Activated naive CD8-positive, alpha-beta T cell treated with anti-CD3 and anti-CD28 coated beads, Interleukin-2, amount 50 U/mL, for 16 hours (primary cell): ENCODE results near the gene TRIM71.
"Not testable (repeated sequence)": the region's sequence is repeated elsewhere in the genome, so short reads cannot be mapped to it uniquely, and the experiment has no call there.

ENCODE experiments used
- DNase-seq: peaks from one replicate; pipeline ENCODE4 v3.0.0-alpha.2; 2020; ENCODE audit warnings: low read depth, low spot score

The TRIM71 gene

DNA sequence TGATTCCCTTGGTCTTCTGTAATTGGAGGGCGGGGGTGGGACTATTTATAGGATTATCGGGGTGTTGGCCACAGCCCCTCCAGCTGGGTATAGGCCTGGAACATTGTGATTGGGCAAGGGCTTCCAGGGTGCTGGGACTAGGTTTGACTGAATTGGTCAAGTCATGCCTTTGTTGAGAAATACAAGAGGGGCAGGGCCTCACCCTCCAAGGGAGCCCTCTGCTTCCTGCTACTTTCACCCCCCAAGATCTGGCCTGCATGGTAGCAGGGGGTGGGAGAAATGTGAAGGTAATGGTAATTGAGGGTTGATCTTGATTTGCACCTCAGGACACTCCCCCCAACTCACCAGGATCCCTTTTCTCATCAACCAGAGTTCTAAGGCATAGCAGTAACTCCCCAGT lies 25.2 kb downstream of the TRIM71 start:
- no peak for DNase-seq

DNA sequence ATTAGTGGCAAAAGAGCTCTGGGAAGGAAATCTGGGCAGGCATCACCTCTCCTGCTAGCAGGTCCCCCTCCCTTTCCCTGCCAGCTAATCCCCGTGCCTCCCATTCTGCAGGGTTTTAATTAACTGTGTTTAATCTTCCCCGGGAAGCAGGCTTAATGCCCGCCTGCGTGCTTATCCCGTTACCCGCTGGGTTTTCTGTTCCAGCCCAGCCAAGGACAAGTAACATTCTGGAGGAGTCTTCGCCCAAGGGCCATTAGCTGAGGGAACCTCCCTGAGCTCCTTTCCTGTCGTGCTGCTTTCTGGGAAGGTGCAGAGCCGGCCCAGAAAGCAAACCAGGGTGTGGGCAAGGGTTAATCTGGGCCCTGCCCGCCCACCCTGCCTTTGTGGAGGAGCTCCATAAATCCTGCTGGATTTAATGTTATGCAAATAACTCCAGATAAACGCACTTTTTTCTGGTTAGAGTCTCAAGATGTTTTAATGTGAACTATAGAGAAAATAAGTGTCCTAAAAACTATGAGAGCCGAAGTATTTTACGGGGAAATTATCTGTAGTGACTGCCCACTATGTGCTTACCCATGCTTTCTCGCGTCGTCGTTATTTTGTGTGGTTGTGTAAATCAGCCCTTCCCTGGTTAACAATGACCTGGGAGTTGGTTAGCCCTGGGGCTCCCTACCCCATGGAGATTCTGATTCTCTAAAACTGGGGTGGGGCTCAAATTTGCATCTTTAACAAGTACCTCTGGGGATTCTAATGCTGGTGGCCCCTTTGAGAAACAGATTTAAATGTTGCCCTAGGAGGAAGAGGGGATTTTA lies 25.9 kb downstream of the TRIM71 start:
- no peak for DNase-seq

DNA sequence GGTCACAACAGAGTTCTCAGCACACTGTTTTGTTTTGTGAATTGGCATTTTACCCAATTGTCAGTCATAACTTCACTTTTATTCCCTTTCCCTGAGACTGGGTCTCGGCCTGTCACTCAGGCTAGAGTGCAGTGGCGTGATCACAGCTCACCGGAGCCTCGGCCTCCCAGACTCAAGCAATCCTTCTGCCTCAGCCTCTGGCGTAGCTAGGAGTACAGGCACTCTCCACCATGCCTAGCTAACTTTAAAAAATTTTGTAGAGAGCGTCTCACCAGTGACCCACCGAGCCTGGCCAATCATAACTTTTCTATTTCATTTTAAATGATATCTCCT lies 26.5 kb downstream of the TRIM71 start:
- no peak for DNase-seq

DNA sequence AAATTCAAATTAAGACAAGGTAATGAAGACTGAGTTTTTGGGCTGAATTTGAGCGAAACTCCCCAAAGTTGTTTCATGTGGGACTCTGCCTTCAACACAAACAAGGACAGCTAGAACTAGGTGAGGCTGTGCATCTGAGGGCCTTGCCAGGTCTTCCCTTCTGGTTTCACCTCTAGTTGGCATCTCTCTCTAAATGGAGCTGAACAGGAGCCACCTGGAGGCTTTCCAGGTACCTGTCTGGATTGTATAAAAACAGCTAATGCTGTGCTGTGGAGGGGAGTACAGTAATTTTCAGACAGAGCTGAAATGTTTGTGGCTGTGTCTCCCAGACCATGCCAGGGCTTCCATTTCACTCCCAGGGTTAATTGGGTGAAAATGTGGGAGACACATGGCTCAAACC lies 27.1 kb downstream of the TRIM71 start:
- DNase-seq, result no peak

- not testable (repeated sequence) for DNase-seq
Observed at GRCh38 chr3:32845546-32845945, 27.7 kb downstream of the TRIM71 start.

GRCh38 chr3:32847045-32847444 lies 29.2 kb downstream of the TRIM71 start:
- not testable (repeated sequence) for DNase-seq

GRCh38 chr3:32847528-32847927 lies 29.7 kb downstream of the TRIM71 start:
- no peak for DNase-seq

GRCh38 chr3:32848215-32848614 lies 30.4 kb downstream of the TRIM71 start:
- no peak for DNase-seq

- no peak for DNase-seq
Observed at GRCh38 chr3:32849046-32849445, 31.2 kb downstream of the TRIM71 start.

- DNase-seq, result no peak
Observed at GRCh38 chr3:32850226-32850625, 32.4 kb downstream of the TRIM71 start.

GRCh38 chr3:32850636-32851035 lies 32.8 kb downstream of the TRIM71 start:
- no peak for DNase-seq

DNA sequence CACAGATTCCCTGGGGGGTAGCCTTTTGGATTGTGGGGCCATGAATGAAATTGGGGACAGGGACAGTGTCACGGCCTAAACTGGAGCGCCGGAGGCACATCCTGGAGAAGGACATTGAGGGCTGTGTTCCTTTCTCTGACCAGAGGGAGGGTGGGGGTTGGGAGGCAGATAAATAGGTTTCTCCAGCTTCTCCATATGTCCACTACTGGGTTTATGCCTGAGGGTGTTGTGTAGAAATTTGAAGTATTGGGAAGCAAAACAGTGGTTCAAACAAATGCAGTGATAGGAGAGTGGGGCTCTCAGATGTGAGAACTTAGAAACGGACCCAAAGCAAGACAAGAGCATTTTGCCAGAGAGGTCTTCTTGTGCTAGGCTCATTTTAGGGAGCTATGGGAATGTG lies 34.3 kb downstream of the TRIM71 start:
- DNase-seq, result no peak

GRCh38 chr3:32855350-32855953 lies 37.7 kb downstream of the TRIM71 start:
- no peak for DNase-seq

GRCh38 chr3:32856355-32856889 lies 38.6 kb downstream of the TRIM71 start:
- DNase-seq, result no peak

- DNase-seq, result no peak
Observed at GRCh38 chr3:32856901-32857507, 39.2 kb downstream of the TRIM71 start.

DNA sequence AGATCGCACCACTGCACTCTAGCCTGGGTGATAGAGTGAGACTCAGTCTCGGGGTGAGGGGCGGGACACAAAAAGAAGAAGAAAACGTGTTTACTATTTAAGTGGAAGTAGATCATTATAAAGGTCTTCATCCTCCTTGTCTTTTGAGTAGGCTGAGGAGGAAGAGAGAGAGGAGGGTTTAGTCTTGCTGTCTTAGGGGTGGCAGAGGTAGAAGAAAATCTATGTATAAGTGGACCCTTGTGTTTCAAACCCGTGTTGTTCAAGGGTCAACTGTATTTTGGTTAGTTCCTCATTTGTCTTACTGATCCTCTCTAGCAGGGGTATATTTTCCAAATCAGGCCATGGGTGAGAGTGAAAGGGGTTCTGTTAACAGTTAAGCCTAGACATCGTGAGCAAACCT lies 40.1 kb downstream of the TRIM71 start:
- no peak for DNase-seq

DNA sequence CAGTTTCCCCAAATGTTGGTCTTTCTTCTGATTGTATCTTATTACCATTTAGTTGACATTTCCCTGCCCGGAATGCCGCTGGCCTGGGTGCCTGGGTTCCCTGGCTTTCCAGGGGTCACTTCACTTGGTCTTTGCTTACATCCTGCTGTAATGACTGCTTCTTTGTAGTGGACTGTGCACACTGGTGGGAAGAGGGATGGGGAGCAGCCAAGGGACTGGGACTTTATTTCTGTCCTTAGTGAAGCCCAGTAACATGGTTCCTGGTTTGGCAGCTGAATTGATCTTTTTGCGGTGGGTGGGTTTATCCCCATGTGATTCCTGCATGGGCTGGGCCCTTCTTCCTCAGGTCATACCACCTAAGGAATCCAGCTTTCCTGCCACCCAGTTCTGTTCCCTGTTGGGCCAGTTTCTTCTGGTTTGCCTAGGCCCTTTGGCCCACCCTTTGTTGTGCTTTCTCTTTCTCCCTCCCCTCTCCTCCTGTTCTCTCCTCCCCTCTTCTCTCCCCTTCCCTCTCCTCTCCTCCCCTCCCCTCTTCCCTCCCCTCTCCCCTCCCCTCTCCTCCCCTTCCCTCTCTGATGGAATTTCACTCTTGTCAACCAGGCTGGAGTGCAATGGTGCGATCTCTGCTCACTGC lies 41.9 kb downstream of the TRIM71 start:
- no peak for DNase-seq

DNA sequence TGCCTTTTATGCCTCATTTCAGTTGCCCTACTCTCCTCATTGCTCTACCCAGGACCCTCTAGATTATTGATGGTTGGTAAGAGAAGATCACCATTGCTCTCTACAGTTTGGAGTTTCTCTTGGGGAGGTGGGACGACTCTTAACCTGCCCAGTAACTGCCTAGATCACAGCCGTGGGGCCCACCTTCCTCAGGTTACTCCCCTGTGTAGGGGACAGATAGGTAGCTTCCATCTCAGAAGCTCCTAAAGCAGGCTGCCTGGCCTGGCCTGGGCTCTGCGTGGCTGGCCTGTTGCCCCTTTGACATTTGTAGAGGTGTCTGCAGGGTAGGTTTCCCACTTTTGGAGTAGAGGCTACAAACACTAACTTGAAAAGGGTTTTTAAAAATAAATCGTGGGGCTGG lies 42.7 kb downstream of the TRIM71 start:
- no peak for DNase-seq

DNA sequence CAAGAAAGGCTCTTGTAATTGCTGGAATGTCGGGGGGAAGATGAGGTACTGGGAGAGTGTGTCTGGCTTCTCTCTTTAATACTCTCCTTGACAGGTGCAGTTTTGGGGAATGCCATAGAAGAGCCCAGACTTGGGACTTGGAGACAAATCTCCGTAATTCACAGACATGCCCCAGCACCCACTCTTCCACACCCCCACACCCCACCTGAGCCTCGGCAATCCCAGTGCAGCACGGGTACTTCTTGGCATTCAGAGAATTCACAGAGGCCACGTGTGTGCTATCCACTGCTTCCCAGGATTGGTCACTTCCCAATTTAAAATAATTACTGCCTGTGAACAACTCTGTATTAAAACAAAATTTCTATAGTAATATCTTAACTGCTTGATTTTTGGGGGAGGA lies 43.9 kb downstream of the TRIM71 start:
- DNase-seq, result no peak

DNA sequence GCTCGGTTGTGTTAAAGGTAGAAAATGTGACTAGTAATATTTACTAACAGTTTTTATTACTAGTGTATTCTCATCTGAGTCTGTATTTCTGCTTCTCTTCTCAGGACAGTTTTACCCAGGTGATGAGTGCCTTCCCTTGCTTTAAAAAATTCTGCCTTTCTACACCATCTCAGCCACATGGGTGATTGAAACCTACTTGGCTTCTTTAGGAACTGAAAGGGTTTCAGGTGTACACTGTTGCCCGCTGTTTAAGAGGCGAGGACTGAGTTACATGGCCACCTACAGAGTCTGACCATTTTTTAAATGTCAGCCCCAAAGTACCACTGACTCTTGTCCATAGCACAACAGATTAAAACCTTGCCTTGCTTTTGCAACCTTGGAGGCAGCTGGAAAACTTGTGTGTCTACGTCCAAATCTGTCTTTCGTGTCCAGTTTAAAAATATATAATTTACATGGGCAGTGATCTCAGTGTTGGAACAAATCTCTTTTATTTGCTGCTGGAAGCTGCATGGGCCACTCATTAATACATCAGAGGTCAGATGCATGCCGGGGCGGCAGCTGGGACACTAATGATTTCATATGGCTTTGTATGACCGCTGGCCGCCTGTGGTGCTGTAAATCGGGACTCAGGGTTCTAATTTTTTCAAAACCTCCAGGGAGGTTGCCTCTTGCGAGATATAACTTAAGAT lies 44.6 kb downstream of the TRIM71 start:
- no peak for DNase-seq

DNA sequence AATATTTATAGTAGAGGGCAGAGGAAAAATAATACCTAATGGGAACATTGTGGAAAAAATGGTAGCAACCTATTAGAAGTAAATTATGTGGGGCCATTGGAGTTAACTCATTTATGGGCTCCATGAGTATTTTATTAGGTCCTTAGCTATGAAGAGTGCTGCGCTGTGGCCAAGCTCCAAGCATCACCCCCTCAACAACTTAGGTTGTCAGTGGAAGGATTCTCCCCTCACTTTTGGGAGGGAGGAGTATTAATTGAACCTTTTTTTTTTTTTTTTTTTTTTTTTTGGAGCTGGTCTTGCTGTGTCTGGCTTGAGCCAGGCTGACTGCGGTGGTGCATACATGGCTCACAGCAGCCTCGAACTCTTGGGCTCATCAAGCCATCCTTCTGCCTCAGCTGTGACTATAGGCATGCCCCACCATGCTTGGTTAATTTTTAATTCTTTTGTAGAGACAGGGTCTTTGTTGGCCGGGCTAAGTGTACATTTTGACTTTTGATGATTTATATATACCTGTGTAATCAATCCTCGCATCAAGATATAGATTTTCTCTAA lies 45.2 kb downstream of the TRIM71 start:
- DNase-seq, result no peak
